ENCODE results near the gene SRSF8.

DNA sequence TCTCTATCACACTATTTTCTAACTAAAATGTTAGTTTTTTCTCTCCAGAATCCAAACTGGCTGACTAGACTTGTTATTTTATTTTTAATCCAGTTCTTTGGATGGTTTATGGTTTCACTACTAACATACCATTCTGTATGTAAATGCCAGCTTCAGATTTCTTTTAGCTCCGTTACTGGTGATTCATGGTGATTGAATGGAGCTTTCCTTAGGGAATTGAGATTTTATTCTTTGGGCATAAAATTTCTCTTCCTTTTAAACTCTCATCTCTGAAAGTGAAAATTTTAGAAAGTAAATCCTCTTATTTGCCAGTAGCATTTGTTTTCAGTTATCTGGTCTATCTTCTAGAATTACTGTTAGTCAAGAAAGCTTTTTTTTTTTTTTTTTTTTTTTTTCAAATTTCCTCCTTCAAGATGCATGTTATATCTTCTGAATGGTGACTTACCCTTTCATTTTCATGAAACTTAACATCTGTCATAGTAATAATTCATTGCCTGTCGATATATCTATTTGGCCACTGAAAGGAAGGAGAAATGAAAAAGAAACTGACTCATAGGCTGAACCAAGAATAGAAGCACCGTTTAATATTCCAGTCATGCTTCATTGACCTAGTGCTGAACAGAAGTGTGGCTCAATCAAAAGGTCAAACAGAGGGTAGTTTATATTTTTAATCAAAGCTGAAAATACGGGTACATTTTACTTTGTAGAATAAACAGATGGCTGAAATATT lies 29.3 kb downstream of the SRSF8 start:
- TF ChIP-seq CTCF (IDR thresholded peaks at IDR 0.05) (no peak), ZFX (IDR thresholded peaks at IDR 0.05; ENCODE audit: borderline replicate concordance) (no peak)
